Measurements from ENCODE around the gene HOXA11.

HOXA11 gene

DNA sequence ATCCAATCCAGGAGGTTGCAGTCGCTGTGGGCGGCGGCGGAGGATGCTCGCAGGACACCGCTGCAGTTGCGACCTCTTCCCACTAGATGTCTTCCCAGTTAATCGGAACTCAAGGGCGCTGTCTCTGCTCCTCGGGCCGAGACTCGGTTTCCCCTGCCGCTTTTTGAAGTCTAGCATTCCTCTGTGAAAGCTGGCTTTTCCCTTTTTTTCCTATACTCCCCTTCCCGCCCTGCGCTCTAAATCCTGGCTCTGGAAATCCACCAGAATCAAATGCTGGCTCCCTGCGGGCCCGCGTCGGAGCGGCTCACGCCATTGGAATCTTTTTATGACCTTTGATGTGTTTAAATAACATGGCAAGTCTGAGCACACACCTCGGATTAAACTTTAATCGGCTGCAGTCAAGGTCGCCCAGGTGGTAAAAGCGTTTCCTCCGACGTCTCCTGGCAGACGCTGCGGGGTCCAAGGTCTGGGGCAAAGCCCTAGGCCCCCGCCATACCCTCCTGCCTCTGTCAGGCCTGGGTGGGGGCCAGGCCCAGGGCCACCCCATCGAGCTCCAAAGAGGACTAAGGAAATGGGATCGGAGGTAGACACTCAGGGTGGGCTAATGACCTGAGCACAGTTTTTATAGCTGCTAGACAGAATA is 25.5 kb upstream of the HOXA11 start:
- peak; percentile 86 for ATAC-seq
- TF ChIP-seq ZFP30 (CRISPR knock-in tag; IDR thresholded peaks at IDR 0.05) (no peak), TSHZ2 (CRISPR knock-in tag; IDR thresholded peaks at IDR 0.05) (no peak), SNAI2 (CRISPR knock-in tag; IDR thresholded peaks at IDR 0.05) (no peak), CSRNP3 (CRISPR knock-in tag; IDR thresholded peaks at IDR 0.05) (no peak), TOX (CRISPR knock-in tag; IDR thresholded peaks at IDR 0.05; ENCODE audit: borderline replicate concordance) (no peak), PPARA (CRISPR knock-in tag; IDR thresholded peaks at IDR 0.05; ENCODE audit: borderline replicate concordance) (no peak), ISL1 (CRISPR knock-in tag; IDR thresholded peaks at IDR 0.05) (no peak), CSDC2 (CRISPR knock-in tag; IDR thresholded peaks at IDR 0.05) (no peak)

GRCh38 chr7:27209933-27210440 is 25.0 kb upstream of the HOXA11 start:
- peak; percentile 13 for ATAC-seq
- TF ChIP-seq CREB5 (CRISPR knock-in tag; IDR thresholded peaks at IDR 0.05; ENCODE audit: low read depth) (no peak), CSDC2 (CRISPR knock-in tag; IDR thresholded peaks at IDR 0.05) (no peak), PATZ1 (CRISPR knock-in tag; IDR thresholded peaks at IDR 0.05; ENCODE audit: borderline replicate concordance) (no peak), RARB (CRISPR knock-in tag; IDR thresholded peaks at IDR 0.05) (no peak), BACH2 (CRISPR knock-in tag; IDR thresholded peaks at IDR 0.05; ENCODE audit: borderline replicate concordance) (no peak), ZFP3 (CRISPR knock-in tag; IDR thresholded peaks at IDR 0.05) (no peak), CSRNP3 (CRISPR knock-in tag; IDR thresholded peaks at IDR 0.05) (no peak), SNAI2 (CRISPR knock-in tag; IDR thresholded peaks at IDR 0.05) (no peak), ZFP30 (CRISPR knock-in tag; IDR thresholded peaks at IDR 0.05) (no peak), ARNTL (CRISPR knock-in tag; IDR thresholded peaks at IDR 0.05; ENCODE audit: borderline replicate concordance, low read depth) (no peak), ISL1 (CRISPR knock-in tag; IDR thresholded peaks at IDR 0.05) (no peak), ZNF8 (CRISPR knock-in tag; IDR thresholded peaks at IDR 0.05) (no peak), TCF4 (CRISPR knock-in tag; IDR thresholded peaks at IDR 0.05; ENCODE audit: borderline replicate concordance) (no peak), ZC3H10 (CRISPR knock-in tag; IDR thresholded peaks at IDR 0.05) (no peak), GLIS3 (CRISPR knock-in tag; IDR thresholded peaks at IDR 0.05) (no peak), TOX (CRISPR knock-in tag; IDR thresholded peaks at IDR 0.05; ENCODE audit: borderline replicate concordance) (no peak), TSHZ2 (CRISPR knock-in tag; IDR thresholded peaks at IDR 0.05) (no peak)

Measured in SK-N-SH treated with all-trans-retinoic acid at 6 μM for 48 hours (cell line).